Activated CD4-positive, alpha-beta T cell treated with anti-CD3 and anti-CD28 coated beads, Interleukin-10, Interleukin-2, amounts not matched to agents 100 ng/mL and 50 ng/mL, durations not matched to agents 16 hours and 8 hours (primary cell): Measurements from ENCODE around the gene EBLN2.

Experiments
- DNase-seq: peaks from one replicate; pipeline ENCODE4 v3.0.0-alpha.2; 2020

Gene EBLN2

DNA sequence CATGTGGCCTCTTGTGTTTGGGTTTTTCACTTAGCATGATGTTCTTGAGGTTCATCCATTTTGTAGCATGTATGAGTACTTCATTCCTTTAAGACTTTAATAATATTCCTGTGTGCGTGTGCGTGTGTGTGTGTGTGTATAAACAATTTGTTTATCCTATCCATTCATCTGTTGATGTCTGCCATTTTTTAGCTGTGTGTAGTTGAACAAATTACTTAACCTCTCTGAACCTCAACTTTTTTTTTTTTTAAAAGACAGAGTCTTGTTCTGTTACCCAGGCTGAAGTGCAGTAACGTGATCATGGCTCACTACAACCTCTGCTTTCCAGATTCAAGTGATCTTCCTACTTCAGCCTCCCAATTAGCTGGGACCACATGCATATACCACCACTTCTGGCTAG is 47.3 kb downstream of the EBLN2 start:
- no peak for DNase-seq

DNA sequence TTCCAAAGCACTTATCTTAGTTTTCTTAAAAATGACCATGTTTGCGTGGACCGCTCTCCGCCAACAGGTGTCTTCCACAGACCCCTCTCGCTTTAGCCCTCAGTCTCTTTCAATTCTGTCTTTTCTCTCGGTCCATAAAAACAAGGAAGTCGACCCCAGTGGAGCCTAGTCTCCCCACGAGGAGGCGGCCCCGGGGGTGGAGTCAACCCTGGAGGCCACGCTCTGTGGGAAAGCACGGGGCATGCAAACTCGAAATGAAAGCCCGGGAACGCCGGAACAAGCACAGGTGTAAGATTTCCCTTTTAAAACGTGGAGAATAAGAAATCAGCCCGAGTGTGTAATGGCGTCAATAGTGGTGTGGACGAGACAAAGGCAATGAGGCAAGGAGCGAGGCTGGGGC is 49.1 kb downstream of the EBLN2 start:
- DNase-seq: no peak
